CD4-positive, alpha-beta T cell treated with Interleukin-6 for 4 hours (primary cell): ENCODE results near the gene SLC35G3.
"Not testable (repeated sequence)": the region's sequence is repeated elsewhere in the genome, so short reads cannot be mapped to it uniquely, and the experiment has no call there.

ENCODE experiments used
- DNase-seq: peaks from one replicate; pipeline ENCODE4 v3.0.0-alpha.2; 2020; ENCODE audit warnings: mixed read lengths

Gene SLC35G3

GRCh38 chr17:35202582-35202981, 8.4 kb upstream of the SLC35G3 start:
- DNase-seq, result not testable (repeated sequence)

- not testable (repeated sequence) for DNase-seq
Observed at GRCh38 chr17:35195062-35195461, 869 bp upstream of the SLC35G3 start.

GRCh38 chr17:35192708-35193107, 1.5 kb downstream of the SLC35G3 start:
- peak; percentile 39 for DNase-seq

- no peak for DNase-seq
Observed at GRCh38 chr17:35191001-35191695, 3.0 kb downstream of the SLC35G3 start.

GRCh38 chr17:35189291-35189690, 4.9 kb downstream of the SLC35G3 start:
- no peak for DNase-seq

GRCh38 chr17:35188111-35188510, 6.1 kb downstream of the SLC35G3 start:
- peak; percentile 27 for DNase-seq

- DNase-seq, result no peak
Observed at GRCh38 chr17:35187481-35187880, 6.7 kb downstream of the SLC35G3 start.

GRCh38 chr17:35185849-35186248, 8.3 kb downstream of the SLC35G3 start:
- no peak for DNase-seq

- no peak for DNase-seq
Observed at GRCh38 chr17:35184274-35184673, 9.9 kb downstream of the SLC35G3 start.

- DNase-seq, result no peak
Observed at GRCh38 chr17:35183332-35183731, 10.9 kb downstream of the SLC35G3 start.

GRCh38 chr17:35179379-35179778, 14.8 kb downstream of the SLC35G3 start:
- DNase-seq, result not testable (repeated sequence)

GRCh38 chr17:35176897-35177296, 17.3 kb downstream of the SLC35G3 start:
- no peak for DNase-seq

GRCh38 chr17:35175638-35176415, 18.4 kb downstream of the SLC35G3 start:
- DNase-seq, result no peak

GRCh38 chr17:35174835-35175334, 19.3 kb downstream of the SLC35G3 start:
- DNase-seq, result no peak

- DNase-seq, result not testable (repeated sequence)
Observed at GRCh38 chr17:35172321-35172720, 21.9 kb downstream of the SLC35G3 start.

GRCh38 chr17:35171834-35172233, 22.4 kb downstream of the SLC35G3 start:
- DNase-seq, result no peak

- DNase-seq, result peak; percentile 42
Observed at GRCh38 chr17:35170968-35171771, 23.0 kb downstream of the SLC35G3 start.

- DNase-seq, result no peak
Observed at GRCh38 chr17:35169835-35170363, 24.3 kb downstream of the SLC35G3 start.

- no peak for DNase-seq
Observed at GRCh38 chr17:35167666-35168065, 26.5 kb downstream of the SLC35G3 start.

GRCh38 chr17:35167046-35167445, 27.1 kb downstream of the SLC35G3 start:
- DNase-seq, result no peak

- DNase-seq, result no peak
Observed at GRCh38 chr17:35166526-35166925, 27.7 kb downstream of the SLC35G3 start.

GRCh38 chr17:35164716-35165115, 29.5 kb downstream of the SLC35G3 start:
- no peak for DNase-seq

GRCh38 chr17:35163886-35164285, 30.3 kb downstream of the SLC35G3 start:
- no peak for DNase-seq
